BLaER1 treated with 17β-estradiol and CSF1 and Interleukin-3, amounts not matched to agents 10 nM and 100 nM (cell line): ENCODE results near the gene MED15.
"Not testable (repeated sequence)": the region's sequence is repeated elsewhere in the genome, so short reads cannot be mapped to it uniquely, and the experiment has no call there.

Experiments
- H3K27ac ChIP-seq, 11 experiments: shearing (Covaris generic); formaldehyde crosslinking; 2 replicates each; pipeline ENCODE4 v1.8.1; 2022
- H3K27me3 ChIP-seq, 11 experiments: shearing (Covaris generic); formaldehyde crosslinking; 2 replicates each; pipeline ENCODE4 v1.8.1; 2022
- H3K36me3 ChIP-seq, 11 experiments: shearing (Covaris generic); formaldehyde crosslinking; 2 replicates each; pipeline ENCODE4 v1.8.1; 2022
- H3K4me1 ChIP-seq, 10 experiments: shearing (Covaris generic); formaldehyde crosslinking; 2 replicates each; pipeline ENCODE4 v1.8.1; 2022
- H3K4me2 ChIP-seq, 11 experiments: shearing (Covaris generic); formaldehyde crosslinking; 2 replicates each; pipeline ENCODE4 v1.8.1; 2022
- H3K4me3 ChIP-seq, 10 experiments: shearing (Covaris generic); formaldehyde crosslinking; 2 replicates each; pipeline ENCODE4 v1.8.1; 2022
- H3K9ac ChIP-seq, 11 experiments: shearing (Covaris generic); formaldehyde crosslinking; 2 replicates each; pipeline ENCODE4 v1.8.1; 2022
- H3K9me3 ChIP-seq, 11 experiments: shearing (Covaris generic); formaldehyde crosslinking; replicated peaks in 1 of 11; 2 replicates each; pipeline ENCODE4 v1.8.1; 2022
- H4K20me1 ChIP-seq, 11 experiments: shearing (Covaris generic); formaldehyde crosslinking; 2 replicates each; pipeline ENCODE4 v1.8.1; 2022
- Cebpa-rat ChIP-seq, 11 experiments: shearing (Covaris generic); IDR thresholded peaks; 2 replicates each; pipeline ENCODE4 v1.8.1; 2022

Gene MED15

DNA sequence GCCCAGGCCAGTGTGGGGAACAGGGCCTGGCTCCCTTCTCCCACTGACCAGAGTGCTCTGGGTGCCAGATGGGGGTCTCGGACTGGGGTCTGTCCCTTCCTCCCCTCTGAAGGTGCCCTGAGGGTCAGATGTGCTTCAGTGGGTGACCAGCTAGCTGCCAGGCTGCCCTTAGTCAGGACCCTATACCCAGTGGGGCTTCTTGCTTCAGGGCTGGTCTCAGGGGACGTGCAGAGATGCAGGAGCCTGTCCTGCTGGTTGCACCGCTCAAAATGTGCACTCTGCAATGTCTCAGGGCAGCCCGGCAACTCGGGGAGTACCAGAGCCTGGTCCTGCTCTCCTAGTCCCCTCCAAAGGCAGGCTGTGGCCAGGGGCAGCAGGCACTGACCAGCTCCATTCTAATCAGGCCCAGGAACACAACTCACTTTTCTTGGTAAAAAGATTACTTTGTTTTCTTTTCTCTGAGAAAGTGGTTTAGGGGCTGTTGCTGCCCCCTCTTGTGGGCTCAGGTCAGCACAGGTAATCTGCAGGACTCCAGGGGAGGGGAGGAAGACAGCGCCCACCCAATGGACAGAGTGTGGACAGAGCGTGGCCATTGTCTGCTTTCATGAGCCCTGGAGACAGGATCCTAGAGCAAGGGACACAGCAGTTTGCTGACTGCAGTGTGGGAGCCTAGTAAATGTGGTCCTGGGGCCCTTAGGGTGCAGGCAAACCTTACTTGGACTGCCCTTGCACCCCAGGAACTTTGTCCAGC, 80.9 kb downstream of the MED15 start:
- Histone ChIP-seq H3K27me3 (no peaks in the 10 kb centered on the region), H3K9ac (0 out of 22 replicates have a peak overlapping the region, but pooled peaks of 1 of the 11 experiments have one; percentile 31), H3K9me3 (no peaks in the 10 kb centered on the region), H3K36me3 (peaks cover 45 to 53% (median 48%) of the 10 kb centered on the region in 11 experiments), H3K27ac (no peak overlapping the region; a peak in 1 of 22 replicates), H3K4me1 (peaks cover 0 to 12% (median 3%) of the 10 kb centered on the region in 10 experiments; a peak in 6 of 20 replicates), H3K4me3 (no peak overlapping the region), H3K4me2 (no peak overlapping the region), H4K20me1 (peaks cover 11 to 81% (median 52%) of the 10 kb centered on the region in 11 experiments; a peak in 21 of 22 replicates)
- TF ChIP-seq Cebpa-rat (IDR thresholded peaks at IDR 0.05), result no peak

DNA sequence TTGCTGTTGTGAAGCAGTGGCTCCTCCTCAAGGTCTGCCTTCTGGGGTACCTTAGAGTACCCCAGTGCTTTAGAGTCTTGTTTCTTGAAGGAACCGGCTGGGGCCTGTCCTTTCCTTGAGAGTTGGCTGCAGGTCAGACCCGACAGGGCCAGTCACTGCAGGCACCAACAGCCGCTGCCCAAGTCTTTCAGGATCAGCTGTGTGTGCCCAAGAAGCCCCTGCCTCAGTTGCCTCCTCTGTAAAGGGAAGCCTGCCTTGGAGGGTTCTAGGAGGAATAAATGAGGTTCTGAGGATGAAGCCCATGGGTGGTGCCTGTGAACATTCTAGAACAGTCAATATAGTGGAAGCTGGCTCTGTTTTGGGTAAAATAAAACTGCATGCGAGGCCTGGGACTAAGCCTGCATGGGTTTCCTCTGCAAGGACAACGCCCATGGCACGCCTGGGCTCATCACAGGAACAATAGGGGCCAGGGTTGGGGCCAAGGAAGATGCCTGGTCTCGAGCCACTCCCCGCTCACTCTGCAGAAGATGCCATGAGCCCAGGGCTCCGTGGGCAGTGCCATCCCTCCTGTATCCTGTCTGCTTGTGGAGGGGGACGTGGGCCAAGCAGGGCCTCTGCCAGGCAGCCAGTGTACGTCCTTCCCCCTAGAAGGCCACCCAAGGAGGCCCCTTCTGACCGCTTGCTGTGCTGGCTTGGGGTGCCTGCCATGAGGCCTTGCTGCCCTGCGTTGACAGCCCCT, 81.6 kb downstream of the MED15 start:
- Histone ChIP-seq H3K36me3 (peaks cover 38 to 45% (median 41%) of the 10 kb centered on the region in 11 experiments), H3K4me2 (no peak overlapping the region), H3K9me3 (no peaks in the 10 kb centered on the region), H3K4me1 (peaks cover 0 to 12% (median 3%) of the 10 kb centered on the region in 10 experiments; a peak in 6 of 20 replicates), H4K20me1 (peaks cover 9 to 74% (median 44%) of the 10 kb centered on the region in 11 experiments; a peak in 19 of 22 replicates), H3K4me3 (no peak overlapping the region), H3K27me3 (no peaks in the 10 kb centered on the region), H3K9ac (no peak overlapping the region), H3K27ac (no peak overlapping the region; a peak in 1 of 22 replicates)
- TF ChIP-seq Cebpa-rat (IDR thresholded peaks at IDR 0.05), result no peak

DNA sequence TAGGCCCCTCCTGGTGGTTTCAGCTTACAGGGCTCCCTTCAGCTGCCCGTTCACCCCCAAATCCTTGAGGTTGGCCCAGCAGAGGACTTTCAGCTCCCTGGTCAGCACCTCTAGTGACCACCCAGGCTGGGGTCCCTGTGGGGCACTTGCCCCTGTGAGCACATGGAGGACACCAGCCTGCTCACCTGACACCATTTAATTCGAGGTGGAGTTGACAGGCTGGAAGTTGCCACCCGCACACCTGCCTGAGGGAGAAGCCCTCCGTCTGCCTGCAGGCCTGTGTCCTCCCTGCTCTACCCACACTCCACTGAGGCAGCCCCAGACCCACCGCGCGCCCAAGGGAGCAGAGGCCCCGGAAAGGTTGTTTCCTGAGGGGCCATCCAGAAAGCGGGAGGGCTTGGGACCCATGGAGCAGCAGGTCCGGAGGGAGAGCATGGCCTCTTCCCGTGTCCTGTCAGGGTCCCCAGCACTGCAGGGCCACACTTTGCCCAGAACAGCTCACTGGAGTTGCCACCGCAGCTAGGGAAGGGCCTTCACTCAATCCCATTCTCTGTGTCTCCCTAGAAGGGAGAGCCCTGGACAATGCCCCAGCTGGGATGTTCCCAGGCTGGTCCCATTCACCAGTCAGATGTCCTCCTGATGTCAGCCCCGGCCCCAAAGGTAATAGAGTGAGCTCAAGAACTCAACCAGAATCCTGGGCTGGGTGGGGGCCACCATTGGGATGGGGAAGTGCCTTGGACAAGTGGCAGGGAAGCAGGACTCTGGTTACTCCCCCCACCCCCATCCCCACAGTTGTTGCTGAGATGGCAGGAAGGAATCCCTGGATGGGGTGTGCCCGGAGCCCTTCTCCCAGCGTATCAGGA, 82.4 kb downstream of the MED15 start:
- Histone ChIP-seq H4K20me1 (peaks cover under 1 to 65% (median 36%) of the 10 kb centered on the region in 11 experiments; a peak in 18 of 22 replicates), H3K36me3 (peaks cover 29 to 37% (median 33%) of the 10 kb centered on the region in 11 experiments), H3K9me3 (no peaks in the 10 kb centered on the region), H3K27ac (no peak overlapping the region), H3K27me3 (no peaks in the 10 kb centered on the region), H3K4me1 (peaks cover 0 to 12% (median 5%) of the 10 kb centered on the region in 10 experiments; a peak in 10 of 20 replicates), H3K4me3 (no peak overlapping the region), H3K9ac (no peak overlapping the region), H3K4me2 (no peak overlapping the region)
- no peak for TF ChIP-seq Cebpa-rat (IDR thresholded peaks at IDR 0.05)

DNA sequence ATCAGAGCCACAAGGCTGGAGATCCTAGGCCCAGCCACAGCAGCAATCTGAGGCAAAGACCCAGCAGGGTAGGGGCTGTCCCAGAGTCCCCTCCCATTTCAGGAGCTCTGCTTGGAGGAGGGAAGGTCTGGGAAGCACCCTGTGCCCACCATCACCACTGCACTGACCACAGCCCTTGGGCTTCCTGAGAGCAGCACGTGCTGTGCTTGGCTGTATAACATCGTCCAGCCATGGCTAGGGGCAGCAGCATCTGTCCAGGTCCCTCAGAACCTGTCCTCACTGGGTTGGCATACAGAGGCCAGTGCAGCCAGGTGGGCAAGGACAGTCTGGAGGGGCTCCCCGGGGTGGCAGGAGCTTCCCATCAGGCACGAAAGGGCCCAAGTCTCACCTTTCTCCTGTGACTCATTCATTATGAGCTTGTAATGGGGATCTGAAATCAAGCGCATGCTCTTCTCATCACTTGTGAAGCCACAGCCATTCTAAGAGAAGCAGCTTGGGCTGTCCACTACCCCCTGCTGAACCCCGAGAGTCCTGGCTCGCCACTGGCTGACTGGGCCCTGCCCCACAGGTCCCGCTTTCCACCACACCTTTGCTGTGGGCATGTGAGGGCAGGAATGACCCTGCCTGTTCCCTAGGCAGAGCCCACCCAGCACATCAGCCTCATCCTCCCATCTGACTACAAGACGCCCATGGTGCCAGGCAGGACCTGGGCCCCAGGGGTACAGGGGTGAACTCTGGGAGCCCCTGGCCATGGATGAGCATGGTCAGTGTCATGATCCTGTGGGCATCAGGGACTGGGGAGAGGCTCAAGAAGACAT, 83.3 kb downstream of the MED15 start:
- 0 out of 22 replicates have a peak overlapping the region, but pooled peaks of 2 of the 11 experiments have one; percentile 3 to 10 for H3K4me2 ChIP-seq
- peaks cover 21 to 28% (median 24%) of the 10 kb centered on the region in 11 experiments for H3K36me3 ChIP-seq

DNA sequence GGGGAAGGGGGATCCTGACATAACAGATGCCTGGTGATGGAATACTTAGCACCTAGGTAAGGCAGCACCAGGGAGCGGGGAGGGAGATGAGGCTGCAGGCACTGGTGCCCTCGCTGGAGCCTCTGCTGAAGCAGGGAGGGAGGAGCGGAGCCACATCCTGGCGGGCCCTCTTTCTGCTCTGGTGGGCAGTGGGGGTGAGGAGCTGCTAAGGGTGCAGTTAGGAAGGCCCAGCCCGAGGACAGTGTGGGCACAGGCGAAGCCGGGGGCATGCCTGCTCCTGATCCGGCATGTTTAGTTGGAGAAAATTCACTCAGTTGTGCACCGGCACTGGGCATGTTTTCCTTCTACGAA, 83.9 kb downstream of the MED15 start:
- Histone ChIP-seq H3K9ac (0 out of 22 replicates have a peak overlapping the region, but pooled peaks of 1 of the 11 experiments have one; percentile 3), H3K4me3 (no peak overlapping the region), H3K27ac (no peak overlapping the region), H3K4me2 (0 out of 22 replicates have a peak overlapping the region, but pooled peaks of 1 of the 11 experiments have one; percentile 10), H3K36me3 (peaks cover 15 to 23% (median 18%) of the 10 kb centered on the region in 11 experiments), H3K9me3 (no peaks in the 10 kb centered on the region), H3K4me1 (peaks cover 0 to 20% (median 10%) of the 10 kb centered on the region in 10 experiments; a peak in 11 of 20 replicates), H4K20me1 (peaks cover 0 to 51% (median 25%) of the 10 kb centered on the region in 11 experiments; a peak in 18 of 22 replicates), H3K27me3 (no peaks in the 10 kb centered on the region)
- no peak for TF ChIP-seq Cebpa-rat (IDR thresholded peaks at IDR 0.05)

More for the DNA sequence above, 83.3 kb downstream of the MED15 start:
- no peak for TF ChIP-seq Cebpa-rat (IDR thresholded peaks at IDR 0.05)
- Histone ChIP-seq H3K9ac (no peak overlapping the region), H3K4me3 (no peak overlapping the region), H3K4me1 (peaks cover 0 to 20% (median 10%) of the 10 kb centered on the region in 10 experiments; a peak in 11 of 20 replicates), H3K9me3 (no peaks in the 10 kb centered on the region), H4K20me1 (peaks cover 0 to 57% (median 30%) of the 10 kb centered on the region in 11 experiments; a peak in 18 of 22 replicates), H3K27ac (no peak overlapping the region), H3K27me3 (no peaks in the 10 kb centered on the region)

DNA sequence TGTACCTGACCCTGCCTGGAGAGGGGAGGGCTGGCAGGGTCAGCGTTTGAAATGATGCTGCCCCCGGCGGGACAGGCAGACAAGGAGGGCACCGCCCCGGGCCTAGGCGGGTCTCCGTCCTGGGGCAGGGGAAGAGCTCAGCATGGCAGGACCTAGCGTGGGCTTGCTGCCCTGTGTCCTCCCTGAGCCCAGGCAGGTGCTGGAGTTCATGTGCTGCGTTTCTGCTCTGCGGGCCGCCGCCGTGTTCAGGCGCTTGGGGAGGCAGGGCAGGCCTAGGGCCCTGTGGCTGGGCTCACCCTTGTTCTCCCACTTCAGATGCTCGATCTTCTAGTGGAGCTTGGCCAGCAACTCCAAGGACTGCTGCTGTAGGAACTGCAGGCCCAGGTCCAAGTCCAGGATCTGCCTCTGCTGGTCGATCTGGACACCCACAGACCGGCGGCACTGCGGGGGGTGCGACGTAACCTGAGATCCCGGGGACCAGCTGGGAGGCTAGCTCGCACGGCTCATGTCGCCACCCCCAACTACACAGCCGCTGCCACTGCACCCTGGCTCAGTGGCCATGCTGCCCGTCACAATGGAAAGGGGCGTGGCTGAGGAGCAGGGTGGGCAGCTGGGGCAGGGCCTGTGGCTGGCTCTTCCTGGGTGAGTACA, 84.4 kb downstream of the MED15 start:
- H3K9ac ChIP-seq, result 0 out of 22 replicates have a peak overlapping the region, but pooled peaks of 1 of the 11 experiments have one; percentile 3
- H3K4me3 ChIP-seq, result no peak overlapping the region
- no peak for TF ChIP-seq Cebpa-rat (IDR thresholded peaks at IDR 0.05)
- H3K27me3 ChIP-seq, result no peaks in the 10 kb centered on the region
- H3K36me3 ChIP-seq, result peaks cover 10 to 17% (median 13%) of the 10 kb centered on the region in 11 experiments
- H3K4me2 ChIP-seq, result no peak overlapping the region
- H3K4me1 ChIP-seq, result peaks cover 0 to 20% (median 10%) of the 10 kb centered on the region in 10 experiments; a peak in 11 of 20 replicates
- H4K20me1 ChIP-seq, result peaks cover 0 to 46% (median 20%) of the 10 kb centered on the region in 11 experiments; a peak in 17 of 22 replicates
- no peak overlapping the region for H3K27ac ChIP-seq
- no peaks in the 10 kb centered on the region for H3K9me3 ChIP-seq

DNA sequence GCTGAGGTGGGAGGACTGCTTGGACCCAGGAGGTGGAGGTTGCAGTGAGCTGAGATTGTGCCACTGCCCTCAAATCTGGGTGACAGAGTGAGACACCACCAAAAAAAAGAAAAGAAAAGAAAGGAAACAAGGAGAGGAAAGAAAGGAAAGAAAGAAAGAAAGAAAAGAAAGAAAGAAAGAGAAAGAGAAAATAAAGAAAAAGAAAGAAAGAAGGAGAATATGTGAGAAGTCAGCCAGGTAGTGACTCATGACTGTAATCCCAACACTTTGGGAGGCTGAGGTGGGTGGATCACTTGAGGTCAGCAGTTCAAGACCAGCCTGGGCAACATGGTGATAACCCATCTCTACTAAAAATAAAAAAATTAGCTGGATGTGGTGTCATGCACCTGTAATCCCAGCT, 86.6 kb downstream of the MED15 start:
- Histone ChIP-seq H3K4me1 (peaks cover 0 to 20% (median 10%) of the 10 kb centered on the region in 10 experiments; a peak in 11 of 20 replicates), H4K20me1 (peaks cover 0 to 23% (median 0%) of the 10 kb centered on the region in 11 experiments; a peak in 6 of 22 replicates)
- H3K9me3 ChIP-seq, H3K4me3 ChIP-seq, H3K27ac ChIP-seq, H3K27me3 ChIP-seq, H3K4me2 ChIP-seq, H3K9ac ChIP-seq, H3K36me3 ChIP-seq: not testable (repeated sequence)

DNA sequence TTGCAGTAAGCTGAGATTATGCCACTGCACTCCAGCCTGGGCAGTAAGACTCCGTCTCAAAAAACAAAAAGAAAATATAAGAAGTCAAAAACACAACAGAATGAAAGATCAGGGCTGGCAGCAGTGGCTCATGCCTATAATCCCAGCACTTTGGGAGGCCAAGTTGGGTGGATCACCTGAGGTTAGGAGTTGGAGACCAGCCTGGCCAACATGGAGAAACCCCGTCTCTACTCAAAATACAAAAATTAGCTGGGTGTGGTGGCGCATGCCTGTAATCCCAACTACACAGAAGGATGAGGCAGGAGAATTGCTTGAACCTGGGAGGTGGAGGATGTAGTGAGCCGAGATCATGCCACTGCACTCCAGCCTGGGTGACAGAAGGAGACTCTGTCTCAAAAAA, 87.1 kb downstream of the MED15 start:
- not testable (repeated sequence) for H3K9ac ChIP-seq, H3K36me3 ChIP-seq, H3K27me3 ChIP-seq, H3K9me3 ChIP-seq, H3K27ac ChIP-seq, H3K4me3 ChIP-seq
- Histone ChIP-seq H3K4me2 (peak overlapping the region in 2 of 11 experiments; percentile 1 to 10; a peak in 1 of 22 replicates), H3K4me1 (peaks cover 0 to 20% (median 10%) of the 10 kb centered on the region in 10 experiments; a peak in 11 of 20 replicates), H4K20me1 (peaks cover 0 to 20% (median 0%) of the 10 kb centered on the region in 11 experiments; a peak in 4 of 22 replicates)
